Hepatocyte (in vitro differentiated cells): ENCODE data around the gene MINDY3. TPM values are rescaled to one million over a fixed set of nuclear protein-coding genes. Genes with fewer than 3 reads are reported as not detected.

ENCODE experiments used
- DNase-seq: peaks from one replicate; pipeline ENCODE4 v3.0.0-alpha.2; 2016; ENCODE audit warnings: low spot score
- H2AFZ ChIP-seq: fragments of 200-600 bp; sonication (generic); 2 replicates; pipeline ENCODE4 v1.6.0; 2016; ENCODE audit warnings: antibody characterized with exemption, mild to moderate bottlenecking
- H3K27ac ChIP-seq: fragments of 200-600 bp; sonication (generic); 2 replicates; pipeline ENCODE4 v1.5.1; 2016; ENCODE audit warnings: mild to moderate bottlenecking
- H3K27me3 ChIP-seq: fragments of 200-600 bp; sonication (generic); 2 replicates; pipeline ENCODE4 v1.6.1; 2016
- H3K36me3 ChIP-seq: fragments of 200-600 bp; sonication (generic); replicated peaks from 2 replicates; pipeline ENCODE4 v1.5.1; 2016; ENCODE audit warnings: low read depth; ENCODE audit not compliant: insufficient read depth
- H3K4me1 ChIP-seq: fragments of 200-600 bp; sonication (generic); 2 replicates; pipeline ENCODE4 v1.5.1; 2016; ENCODE audit warnings: mild to moderate bottlenecking, moderate library complexity; ENCODE audit not compliant: insufficient read depth
- H3K4me2 ChIP-seq: fragments of 200-600 bp; sonication (generic); 2 replicates; pipeline ENCODE4 v1.6.0; 2016
- H3K4me3 ChIP-seq: fragments of 200-600 bp; sonication (generic); 2 replicates; pipeline ENCODE4 v1.5.1; 2016; ENCODE audit warnings: mild to moderate bottlenecking
- H3K79me2 ChIP-seq: fragments of 200-600 bp; sonication (generic); 2 replicates; pipeline ENCODE4 v1.6.0; 2017; ENCODE audit warnings: mild to moderate bottlenecking
- H3K9me2 ChIP-seq: fragments of 200-600 bp; sonication (generic); replicated peaks from 2 replicates; pipeline ENCODE4 v1.6.0; 2017; ENCODE audit warnings: mild to moderate bottlenecking; ENCODE audit not compliant: insufficient read depth
- H3K9me3 ChIP-seq: fragments of 200-600 bp; sonication (generic); 2 replicates; pipeline ENCODE4 v1.5.1; 2016; ENCODE audit warnings: low read depth, mild to moderate bottlenecking
- H4K20me1 ChIP-seq: fragments of 200-600 bp; sonication (generic); 2 replicates; pipeline ENCODE4 v1.6.0; 2016; ENCODE audit warnings: mild to moderate bottlenecking; ENCODE audit not compliant: insufficient read depth, poor library complexity, severe bottlenecking
- CTCF ChIP-seq: fragments of 200-600 bp; sonication (generic); IDR thresholded peaks from 2 replicates; pipeline ENCODE4 v1.5.1; 2016; ENCODE audit warnings: antibody characterized with exemption, mild to moderate bottlenecking; ENCODE audit not compliant: poor library complexity
- EZH2 ChIP-seq: fragments of 200-600 bp; sonication (generic); IDR thresholded peaks from 2 replicates; pipeline ENCODE4 v1.6.1; 2016; ENCODE audit warnings: antibody characterized with exemption, mild to moderate bottlenecking, borderline replicate concordance
- EZH2phosphoT487 ChIP-seq: fragments of 200-600 bp; sonication (generic); IDR thresholded peaks from one replicate; pipeline ENCODE4 v1.6.1; 2018; ENCODE audit warnings: antibody characterized with exemption, mild to moderate bottlenecking, low read depth, moderate library complexity; ENCODE audit not compliant: unreplicated experiment, severe bottlenecking
- WGBS: methylation state at CpG from one replicate; pipeline ENCODE4 v1.1.6; 2016; ENCODE audit warnings: low lambda C conversion rate; ENCODE audit errors: missing lambda C conversion rate; 5-methylcytosine and 5-hydroxymethylcytosine counted together
- polyA plus RNA-seq: library from polyadenylated mRNA; unstranded; fragments of >200 nt; fragmentation: Nextera tagmentation; extraction: Ambion mirVana; gene quantifications from 2 replicates; pipeline ENCODE4 v1.2.1, GENCODE V29; 2016
- total RNA-seq: library from RNA; depleted of rRNA; stranded (reverse); fragments of >200 nt; gene quantifications from 2 replicates; pipeline ENCODE4 v1.2.3, GENCODE V29; 2014

The MINDY3 gene
- total and polyA plus RNA-seq, 2 experiments from 2014 or later: 16.5 to 37.6 TPM

- Histone ChIP-seq H3K27ac (peak overlapping the region; percentile 42), H3K79me2 (no peaks in the 10 kb centered on the region), H3K4me2 (no peak overlapping the region), H3K9me3 (no peaks in the 10 kb centered on the region), H3K27me3 (no peaks in the 10 kb centered on the region), H3K9me2 (no peaks in the 10 kb centered on the region), H3K4me3 (no peak overlapping the region), H4K20me1 (no peaks in the 10 kb centered on the region), H2AFZ (no peak overlapping the region), H3K4me1 (peaks cover 35% of the 10 kb centered on the region), H3K36me3 (no peaks in the 10 kb centered on the region)
- WGBS: 50% methylated on average over 5 of the region's 5 CpGs
- no peak for DNase-seq
- TF ChIP-seq EZH2phosphoT487 (no peak), EZH2 (no peak), CTCF (no peak)
Measured at GRCh38 chr10:15796098-15796759, 64.1 kb downstream of the MINDY3 start.

DNA sequence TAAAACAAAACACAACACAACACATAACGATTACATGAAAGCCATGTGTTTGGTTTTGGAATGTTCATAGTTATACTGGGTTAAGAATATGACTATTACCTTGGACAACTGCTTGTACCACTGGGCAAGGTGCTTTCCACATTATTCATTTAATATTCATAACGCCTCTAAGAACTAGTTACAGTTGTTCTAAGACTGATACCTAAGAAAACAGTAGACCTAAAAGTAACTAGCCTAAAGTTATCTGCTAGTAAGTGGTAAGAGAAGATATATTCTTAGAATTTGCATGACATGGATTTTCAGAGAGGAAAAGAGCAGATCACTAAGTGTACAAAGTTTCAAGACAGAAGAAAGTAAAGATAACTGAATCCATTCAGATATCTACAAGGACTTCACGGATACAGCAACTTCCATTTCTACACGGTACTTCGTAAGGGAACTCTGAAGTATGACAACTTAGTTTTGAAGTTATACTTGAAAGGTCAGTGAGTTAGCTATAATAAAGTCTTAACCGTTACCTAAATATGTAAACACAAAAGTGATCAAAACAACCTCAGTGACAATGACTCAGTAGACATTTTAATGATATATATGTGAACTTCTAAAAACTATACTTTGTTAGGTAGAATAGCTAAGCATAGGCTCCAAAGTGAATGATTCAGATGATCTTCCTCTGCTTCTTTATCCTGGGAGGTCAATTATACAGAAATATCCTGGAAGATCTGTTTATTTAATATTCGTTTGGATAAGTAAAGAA is 65.1 kb downstream of the MINDY3 start:
- H3K27me3 ChIP-seq: no peaks in the 10 kb centered on the region
- no peaks in the 10 kb centered on the region for H4K20me1 ChIP-seq
- H3K9me2 ChIP-seq: no peaks in the 10 kb centered on the region
- no peak overlapping the region for H3K4me2 ChIP-seq
- 82% methylated on average over 7 of the region's 7 CpGs for WGBS
- H3K36me3 ChIP-seq: no peaks in the 10 kb centered on the region
- peak overlapping the region; percentile 42 for H3K27ac ChIP-seq
- no peaks in the 10 kb centered on the region for H3K9me3 ChIP-seq
- TF ChIP-seq EZH2phosphoT487: no peak
- no peak for TF ChIP-seq EZH2
- no peak for TF ChIP-seq CTCF
- peaks cover 35% of the 10 kb centered on the region for H3K4me1 ChIP-seq
- no peak overlapping the region for H2AFZ ChIP-seq
- no peaks in the 10 kb centered on the region for H3K79me2 ChIP-seq
- H3K4me3 ChIP-seq: no peak overlapping the region
- DNase-seq: no peak

GRCh38 chr10:15794569-15794968 is 65.7 kb downstream of the MINDY3 start:
- no peak overlapping the region for H3K4me2 ChIP-seq
- no peaks in the 10 kb centered on the region for H4K20me1 ChIP-seq
- no peak overlapping the region for H3K4me3 ChIP-seq
- no peaks in the 10 kb centered on the region for H3K79me2 ChIP-seq
- no peak for TF ChIP-seq EZH2phosphoT487
- no peak for TF ChIP-seq EZH2
- TF ChIP-seq CTCF: no peak
- no peaks in the 10 kb centered on the region for H3K9me3 ChIP-seq
- H3K27ac ChIP-seq: no peak overlapping the region
- H3K4me1 ChIP-seq: peaks cover 35% of the 10 kb centered on the region
- no peaks in the 10 kb centered on the region for H3K27me3 ChIP-seq
- no peak overlapping the region for H2AFZ ChIP-seq
- H3K9me2 ChIP-seq: no peaks in the 10 kb centered on the region
- no peak for DNase-seq
- no peaks in the 10 kb centered on the region for H3K36me3 ChIP-seq
